Keratinocyte (primary cell): ENCODE measurements around the gene RNLS. TPM values are rescaled to one million over a fixed set of nuclear protein-coding genes. Genes with fewer than 3 reads are reported as not detected.

Experiments
- DNase-seq: peaks from one replicate; pipeline ENCODE4 v3.0.0-alpha.2; 2011; ENCODE audit warnings: low read depth, missing footprints, low spot score
- FAIRE-seq: peaks from 2 replicates; lab custom pipeline; 2011; peaks lifted over from hg19 to GRCh38; lab: Jason Lieb, UNC
- H2AFZ ChIP-seq: 2 replicates; pipeline ENCODE4 v1.6.0; 2012; ENCODE audit warnings: low read length, control low read depth, inconsistent platforms; ENCODE audit not compliant: control insufficient read depth
- H3K27ac ChIP-seq: 2 replicates; pipeline ENCODE4 v1.5.1; 2011; ENCODE audit warnings: low read length; ENCODE audit not compliant: control insufficient read depth, insufficient read depth
- H3K27me3 ChIP-seq: 3 replicates; pipeline ENCODE4 v1.6.0; 2011; ENCODE audit warnings: low read length; ENCODE audit not compliant: control insufficient read depth, insufficient read depth; ENCODE audit errors: extremely low read depth
- H3K36me3 ChIP-seq, 2 experiments: 2 replicates in 1 of 2; 3 replicates in 1 of 2; pipeline ENCODE4 v1.5.1; 2011; ENCODE audit warnings: low read length in 2 of 2, mild to moderate bottlenecking in 1 of 2; ENCODE audit not compliant: control insufficient read depth in 2 of 2, insufficient read depth in 2 of 2; ENCODE audit errors: extremely low read depth in 1 of 2
- H3K4me1 ChIP-seq: 3 replicates; pipeline ENCODE4 v1.5.1; 2011; ENCODE audit warnings: low read length; ENCODE audit not compliant: control insufficient read depth, insufficient read depth; ENCODE audit errors: extremely low read depth
- H3K4me2 ChIP-seq: 3 replicates; pipeline ENCODE4 v1.6.0; 2011; ENCODE audit warnings: low read depth, low read length; ENCODE audit not compliant: control insufficient read depth, insufficient read depth; ENCODE audit errors: extremely low read depth
- H3K4me3 ChIP-seq, 3 experiments: fragments of 200-600 bp in 1 of 3; sonication (generic) in 1 of 3; 2 replicates in 2 of 3; 3 replicates in 1 of 3; pipeline ENCODE4 v1.5.1; 2011 to 2016; ENCODE audit warnings: low read length in 3 of 3, mild to moderate bottlenecking in 3 of 3, control low read depth in 2 of 3, inconsistent platforms in 1 of 3, low read depth in 1 of 3, mixed read lengths in 1 of 3, mixed run types in 1 of 3, moderate library complexity in 1 of 3; ENCODE audit not compliant: control insufficient read depth in 2 of 3, insufficient read depth in 2 of 3; ENCODE audit errors: extremely low read depth in 1 of 3
- H3K79me2 ChIP-seq: 2 replicates; pipeline ENCODE4 v1.6.0; 2012; ENCODE audit warnings: low read length; ENCODE audit not compliant: control insufficient read depth, insufficient read depth
- H3K9ac ChIP-seq: 3 replicates; pipeline ENCODE4 v1.6.0; 2011; ENCODE audit warnings: low read length; ENCODE audit not compliant: control insufficient read depth, insufficient read depth; ENCODE audit errors: extremely low read depth
- H3K9me1 ChIP-seq: 3 replicates; pipeline ENCODE4 v1.6.0; 2011; ENCODE audit warnings: low read length; ENCODE audit not compliant: control insufficient read depth, insufficient read depth; ENCODE audit errors: extremely low read depth
- H3K9me3 ChIP-seq: 2 replicates; pipeline ENCODE4 v1.5.1; 2012; ENCODE audit warnings: low read depth, low read length; ENCODE audit not compliant: control insufficient read depth
- H4K20me1 ChIP-seq: 3 replicates; pipeline ENCODE4 v1.6.0; 2011; ENCODE audit warnings: low read length; ENCODE audit not compliant: control insufficient read depth, insufficient read depth; ENCODE audit errors: extremely low read depth
- CTCF ChIP-seq, 3 experiments: IDR thresholded peaks in 1 of 3; conservative IDR thresholded peaks in 1 of 3; optimal IDR thresholded peaks in 1 of 3; 2 replicates in 2 of 3; 3 replicates in 1 of 3; pipeline versions ENCODE3 to v1.5.1; 2011; ENCODE audit warnings: low read length in 3 of 3, mild to moderate bottlenecking in 3 of 3, moderate library complexity in 2 of 3, control low read depth in 1 of 3, inconsistent platforms in 1 of 3; ENCODE audit not compliant: insufficient read depth in 2 of 3; ENCODE audit errors: extremely low read depth in 1 of 3
- EZH2 ChIP-seq: IDR thresholded peaks from one replicate; pipeline ENCODE4 v1.6.1; 2012; ENCODE audit warnings: inconsistent platforms, mild to moderate bottlenecking, low read length, moderate library complexity
- dilution Hi-C: fragments of 300-500 bp; cut with MboI; formaldehyde crosslinking; loops from one replicate; pipeline ENCODE4 v1.7.0; 2020; ENCODE audit warnings: low sequenced_read_pairs; ENCODE audit not compliant: extremely low pct_ligation_motif_present
- polyA plus RNA-seq, 5 experiments: library from polyadenylated mRNA; depleted of rRNA in 3 of 5; stranded (reverse) in 3 of 5; stranded (forward) in 1 of 5; unstranded in 1 of 5; fragments of >200 nt; gene quantifications; 1 replicate in 1 of 5; 2 replicates in 3 of 5; 3 replicates in 1 of 5; pipeline versions ENCODE4 v1.2.1 to v1.2.3, GENCODE V29; 2011 to 2012; ENCODE audit warnings: missing spikeins in 2 of 5, low read depth in 1 of 5, low replicate concordance in 1 of 5

RNLS gene
- polyA plus RNA-seq, 1 donor (not counting 4 experiments of a cell fraction or from before 2014, with no cell fraction given) = 6.8 TPM

GRCh38 chr10:88423732-88424131, 159.4 kb downstream of the RNLS start:
- H3K4me2 ChIP-seq = no peak overlapping the region
- H3K79me2 ChIP-seq = no peaks in the 10 kb centered on the region
- H3K9ac ChIP-seq = no peak overlapping the region
- H2AFZ ChIP-seq = no peak overlapping the region
- FAIRE-seq (no peak), DNase-seq (no peak)
- H3K4me1 ChIP-seq = peaks cover 4% of the 10 kb centered on the region
- H3K27ac ChIP-seq = no peak overlapping the region
- no peaks in the 10 kb centered on the region for H3K9me3 ChIP-seq
- H4K20me1 ChIP-seq = no peaks in the 10 kb centered on the region
- dilution Hi-C loops = no loop called here
- H3K4me3 ChIP-seq = no peak overlapping the region
- no peaks in the 10 kb centered on the region for H3K9me1 ChIP-seq
- H3K36me3 ChIP-seq = no peaks in the 10 kb centered on the region
- no peak for TF ChIP-seq EZH2
- TF ChIP-seq CTCF (optimal IDR thresholded peaks at IDR 0.05 in 1 of 3, IDR thresholded peaks at IDR 0.05 in 1 of 3, conservative IDR thresholded peaks at IDR 0.05 in 1 of 3; ENCODE audit: extremely low read depth in 1 of 3, insufficient read depth in 2 of 3, low read length in 3 of 3) = no peak
- no peaks in the 10 kb centered on the region for H3K27me3 ChIP-seq

DNA sequence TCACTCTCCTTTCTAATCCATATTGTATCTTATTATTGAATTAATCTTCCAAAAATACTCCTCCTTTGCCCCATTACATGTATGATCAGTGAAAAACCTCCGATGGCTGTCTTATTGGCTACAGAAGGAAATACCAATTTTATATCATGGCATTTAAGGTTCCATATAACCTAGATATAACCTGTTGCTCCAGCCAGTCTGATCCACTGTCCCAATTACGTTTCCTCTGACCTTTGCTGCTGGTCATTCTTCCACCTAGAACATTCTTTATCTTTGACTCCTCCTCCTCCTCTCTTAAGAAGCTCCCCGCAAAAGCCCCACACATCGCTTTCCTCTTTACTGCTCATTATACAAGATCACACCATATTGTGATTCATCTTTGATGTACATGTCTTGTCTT, 161.5 kb downstream of the RNLS start:
- H3K4me2 ChIP-seq = no peak overlapping the region
- no peak overlapping the region for H3K4me3 ChIP-seq
- no peak for TF ChIP-seq EZH2
- TF ChIP-seq CTCF (optimal IDR thresholded peaks at IDR 0.05 in 1 of 3, IDR thresholded peaks at IDR 0.05 in 1 of 3, conservative IDR thresholded peaks at IDR 0.05 in 1 of 3; ENCODE audit: extremely low read depth in 1 of 3, insufficient read depth in 2 of 3, low read length in 3 of 3) = no peak
- no peaks in the 10 kb centered on the region for H3K4me1 ChIP-seq
- H2AFZ ChIP-seq = no peak overlapping the region
- H4K20me1 ChIP-seq = no peaks in the 10 kb centered on the region
- DNase-seq (no peak), FAIRE-seq (no peak)
- H3K79me2 ChIP-seq = no peaks in the 10 kb centered on the region
- H3K36me3 ChIP-seq = no peaks in the 10 kb centered on the region
- no peak overlapping the region for H3K9ac ChIP-seq
- no peaks in the 10 kb centered on the region for H3K9me1 ChIP-seq
- no peaks in the 10 kb centered on the region for H3K27me3 ChIP-seq
- no peak overlapping the region for H3K27ac ChIP-seq
- no peaks in the 10 kb centered on the region for H3K9me3 ChIP-seq
- dilution Hi-C loops = no loop called here
